Measurements from ENCODE around the gene TNNI3.

DNA sequence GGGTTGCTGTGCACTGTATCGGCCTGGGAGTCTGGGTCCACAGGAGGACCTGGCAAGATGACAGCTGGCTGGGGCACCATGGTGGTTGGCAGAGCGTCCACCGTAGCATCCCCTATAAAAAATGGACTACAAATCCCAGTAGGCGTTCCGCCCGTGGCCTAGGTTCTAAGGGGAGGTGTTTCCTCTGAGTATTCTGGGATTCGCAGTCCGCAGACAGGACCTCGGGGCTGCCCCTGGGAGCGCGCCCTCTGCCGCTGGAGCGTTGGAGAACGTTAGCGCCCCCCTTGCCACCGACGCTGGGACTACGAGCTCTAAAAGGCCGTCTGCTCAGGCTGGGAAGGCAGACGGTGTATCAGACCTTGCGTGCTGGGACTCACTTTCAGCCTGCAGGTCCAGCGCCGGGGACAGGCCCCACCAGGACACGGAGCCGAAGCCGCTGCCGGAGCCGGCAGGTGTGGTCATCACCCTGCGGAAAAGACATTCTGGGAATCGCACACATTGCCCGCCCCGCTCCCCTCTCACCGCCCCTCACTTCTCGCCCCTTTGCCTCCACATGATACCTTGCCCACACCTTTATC is 8.5 kb upstream of the TNNI3 start:
- TF ChIP-seq, protein P1, sequence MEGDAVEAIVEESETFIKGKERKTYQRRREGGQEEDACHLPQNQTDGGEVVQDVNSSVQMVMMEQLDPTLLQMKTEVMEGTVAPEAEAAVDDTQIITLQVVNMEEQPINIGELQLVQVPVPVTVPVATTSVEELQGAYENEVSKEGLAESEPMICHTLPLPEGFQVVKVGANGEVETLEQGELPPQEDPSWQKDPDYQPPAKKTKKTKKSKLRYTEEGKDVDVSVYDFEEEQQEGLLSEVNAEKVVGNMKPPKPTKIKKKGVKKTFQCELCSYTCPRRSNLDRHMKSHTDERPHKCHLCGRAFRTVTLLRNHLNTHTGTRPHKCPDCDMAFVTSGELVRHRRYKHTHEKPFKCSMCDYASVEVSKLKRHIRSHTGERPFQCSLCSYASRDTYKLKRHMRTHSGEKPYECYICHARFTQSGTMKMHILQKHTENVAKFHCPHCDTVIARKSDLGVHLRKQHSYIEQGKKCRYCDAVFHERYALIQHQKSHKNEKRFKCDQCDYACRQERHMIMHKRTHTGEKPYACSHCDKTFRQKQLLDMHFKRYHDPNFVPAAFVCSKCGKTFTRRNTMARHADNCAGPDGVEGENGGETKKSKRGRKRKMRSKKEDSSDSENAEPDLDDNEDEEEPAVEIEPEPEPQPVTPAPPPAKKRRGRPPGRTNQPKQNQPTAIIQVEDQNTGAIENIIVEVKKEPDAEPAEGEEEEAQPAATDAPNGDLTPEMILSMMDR (IDR thresholded peaks at IDR 0.05) = peak; percentile 96
- TF ChIP-seq ZFX (IDR thresholded peaks at IDR 0.05; ENCODE audit: borderline replicate concordance) = no peak
